ENCODE results near the gene BMP3. TPM values are rescaled to one million over a fixed set of nuclear protein-coding genes. Genes with fewer than 3 reads are reported as not detected.

BMP3 gene
- total RNA-seq, 1 experiment from 2014 or later: not detected

DNA sequence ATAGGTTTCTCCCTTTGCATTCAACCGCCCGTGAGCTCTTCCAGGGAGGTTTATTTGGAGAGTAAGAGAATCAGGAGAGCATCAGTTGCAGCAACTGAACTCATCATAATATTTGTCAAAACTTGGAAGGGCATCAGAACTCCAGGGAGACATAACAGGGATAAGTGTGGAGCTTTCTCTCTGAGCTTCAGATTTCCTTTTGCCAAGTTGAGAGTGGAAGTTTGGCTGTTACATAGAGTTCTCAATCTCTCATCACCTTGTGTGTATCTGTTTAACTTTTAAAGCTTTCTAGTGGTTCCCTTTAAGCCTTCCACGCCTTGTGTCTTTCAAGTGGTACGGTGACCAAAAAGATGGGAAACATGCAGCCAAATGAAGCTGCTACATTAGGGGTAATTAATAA, 18.8 kb downstream of the BMP3 start:
- Histone ChIP-seq H2AFZ (ENCODE audit: low read depth, low read length, poor library complexity, severe bottlenecking) (no peak overlapping the region), H3K4me2 (ENCODE audit: low read length) (no peak overlapping the region), H3K9ac (ENCODE audit: low read length) (no peak overlapping the region), H3K4me3 (replicated peaks in 1 of 2; ENCODE audit: low read depth in 1 of 2, low read length in 2 of 2) (no peak overlapping the region), H3K9me2 (ENCODE audit: insufficient read depth) (no peaks in the 10 kb centered on the region), H3K79me2 (ENCODE audit: insufficient read depth, low read length) (no peaks in the 10 kb centered on the region), H3K36me3 (ENCODE audit: control insufficient read depth in 1 of 2, insufficient read depth in 2 of 2, low read length in 2 of 2) (no peaks in the 10 kb centered on the region), H3K27ac (ENCODE audit: low read depth, low read length) (no peak overlapping the region), H3K9me3 (ENCODE audit: control insufficient read depth in 1 of 2, insufficient read depth in 1 of 2, low read depth in 1 of 2, low read length in 2 of 2) (no peaks in the 10 kb centered on the region), H4K20me1 (ENCODE audit: insufficient read depth) (no peaks in the 10 kb centered on the region), H3K27me3 (ENCODE audit: insufficient read depth, low read length) (peaks cover 56% of the 10 kb centered on the region), H3K4me1 (ENCODE audit: control insufficient read depth in 1 of 2, insufficient read depth in 2 of 2, low read length in 2 of 2) (no peaks in the 10 kb centered on the region)
- intact Hi-C loops (cut with micrococcal nuclease): no loop called here
- DNase-seq (ENCODE audit: low read depth, low spot score): no peak
- ChIA-PET CTCF (interaction anchor here (1.0 to 1.7 kb wide), 2 partner anchors 9 to 686 kb away, joined by 3 to 5 read pairs; no protein-coding TSS in a partner anchor), POLR2A (no interaction called here), RAD21 (ENCODE audit: low non-redundant PET in 1 of 2, low total read pairs in 2 of 2, uncharacterized antibody in 2 of 2, unreplicated experiment in 2 of 2) (no interaction called here)
- BruUV-seq (replicated peaks): no TSS peak
- ATAC-seq: no peak
- TF ChIP-seq FOSL1 (IDR thresholded peaks at IDR 0.05; ENCODE audit: low read depth): no peak

DNA sequence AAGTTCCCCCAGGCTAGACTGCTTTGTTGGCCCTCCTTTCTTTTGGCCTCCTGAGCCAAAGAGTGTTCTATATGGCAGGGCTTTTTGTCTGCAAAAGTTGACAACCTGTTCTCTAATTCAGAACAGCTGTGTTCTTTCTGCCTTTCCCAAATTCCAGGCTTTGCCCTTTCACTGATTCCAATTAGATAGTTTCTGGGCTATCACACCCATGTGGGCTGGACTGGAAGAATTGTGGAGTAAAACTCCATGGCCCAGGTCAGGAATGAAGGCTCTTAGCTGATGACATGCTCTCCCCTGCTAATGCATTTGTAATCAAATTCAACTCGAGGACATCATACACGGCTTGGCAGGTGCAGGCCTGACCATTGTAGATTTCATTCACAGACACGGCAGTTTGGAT, 19.4 kb downstream of the BMP3 start:
- H4K20me1 ChIP-seq (ENCODE audit: insufficient read depth): no peaks in the 10 kb centered on the region
- no peaks in the 10 kb centered on the region for H3K9me3 ChIP-seq (ENCODE audit: control insufficient read depth in 1 of 2, insufficient read depth in 1 of 2, low read depth in 1 of 2, low read length in 2 of 2)
- no peak overlapping the region for H2AFZ ChIP-seq (ENCODE audit: low read depth, low read length, poor library complexity, severe bottlenecking)
- no peak overlapping the region for H3K9ac ChIP-seq (ENCODE audit: low read length)
- no peak for DNase-seq (ENCODE audit: low read depth, low spot score)
- intact Hi-C loops (cut with micrococcal nuclease): loop anchor here (10.0 kb wide), 2 partner anchors 825 to 1155 kb away; no protein-coding TSS in a partner anchor
- RAD21 ChIA-PET (ENCODE audit: low non-redundant PET in 1 of 2, low total read pairs in 2 of 2, uncharacterized antibody in 2 of 2, unreplicated experiment in 2 of 2): no interaction called here
- POLR2A ChIA-PET: no interaction called here
- no peaks in the 10 kb centered on the region for H3K4me1 ChIP-seq (ENCODE audit: control insufficient read depth in 1 of 2, insufficient read depth in 2 of 2, low read length in 2 of 2)
- H3K4me2 ChIP-seq (ENCODE audit: low read length): no peak overlapping the region
- peaks cover 57% of the 10 kb centered on the region for H3K27me3 ChIP-seq (ENCODE audit: insufficient read depth, low read length)
- TF ChIP-seq, protein P1, sequence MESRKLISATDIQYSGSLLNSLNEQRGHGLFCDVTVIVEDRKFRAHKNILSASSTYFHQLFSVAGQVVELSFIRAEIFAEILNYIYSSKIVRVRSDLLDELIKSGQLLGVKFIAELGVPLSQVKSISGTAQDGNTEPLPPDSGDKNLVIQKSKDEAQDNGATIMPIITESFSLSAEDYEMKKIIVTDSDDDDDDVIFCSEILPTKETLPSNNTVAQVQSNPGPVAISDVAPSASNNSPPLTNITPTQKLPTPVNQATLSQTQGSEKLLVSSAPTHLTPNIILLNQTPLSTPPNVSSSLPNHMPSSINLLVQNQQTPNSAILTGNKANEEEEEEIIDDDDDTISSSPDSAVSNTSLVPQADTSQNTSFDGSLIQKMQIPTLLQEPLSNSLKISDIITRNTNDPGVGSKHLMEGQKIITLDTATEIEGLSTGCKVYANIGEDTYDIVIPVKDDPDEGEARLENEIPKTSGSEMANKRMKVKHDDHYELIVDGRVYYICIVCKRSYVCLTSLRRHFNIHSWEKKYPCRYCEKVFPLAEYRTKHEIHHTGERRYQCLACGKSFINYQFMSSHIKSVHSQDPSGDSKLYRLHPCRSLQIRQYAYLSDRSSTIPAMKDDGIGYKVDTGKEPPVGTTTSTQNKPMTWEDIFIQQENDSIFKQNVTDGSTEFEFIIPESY (IDR thresholded peaks at IDR 0.05; ENCODE audit: extremely low read depth, insufficient replicate concordance, low read length): no peak
- TF ChIP-seq MAX (IDR thresholded peaks at IDR 0.05) (no peak), SP1 (IDR thresholded peaks at IDR 0.05; ENCODE audit: low read depth) (no peak), ELF1 (IDR thresholded peaks at IDR 0.05; ENCODE audit: borderline replicate concordance, low read depth) (no peak), POLR2AphosphoS5 (IDR thresholded peaks at IDR 0.05; ENCODE audit: low read depth, low read length) (no peak), EGR1 (IDR thresholded peaks at IDR 0.05; ENCODE audit: low read depth) (no peak), ATF3 (IDR thresholded peaks at IDR 0.05) (no peak), EZH2phosphoT487 (IDR thresholded peaks at IDR 0.05; ENCODE audit: borderline replicate concordance) (no peak), POLR2A (IDR thresholded peaks at IDR 0.05; ENCODE audit: borderline replicate concordance, extremely low read depth, insufficient read depth, insufficient read length) (no peak), FOSL1 (IDR thresholded peaks at IDR 0.05; ENCODE audit: low read depth) (no peak)
- no peaks in the 10 kb centered on the region for H3K79me2 ChIP-seq (ENCODE audit: insufficient read depth, low read length)
- no peak for ATAC-seq
- H3K4me3 ChIP-seq (replicated peaks in 1 of 2; ENCODE audit: low read depth in 1 of 2, low read length in 2 of 2): no peak overlapping the region
- no TSS peak for BruUV-seq (replicated peaks)
- CTCF ChIA-PET: interaction anchor here (1.7 kb wide), 1 partner anchor 687 kb away, joined by 5 read pairs; no protein-coding TSS in a partner anchor
- no peaks in the 10 kb centered on the region for H3K36me3 ChIP-seq (ENCODE audit: control insufficient read depth in 1 of 2, insufficient read depth in 2 of 2, low read length in 2 of 2)
- H3K9me2 ChIP-seq (ENCODE audit: insufficient read depth): no peaks in the 10 kb centered on the region
- H3K27ac ChIP-seq (ENCODE audit: low read depth, low read length): no peak overlapping the region
